ENCODE results near the gene LYSET. TPM values are rescaled to one million over a fixed set of nuclear protein-coding genes. Genes with fewer than 3 reads are reported as not detected.
A peak's percentile ranks its signal among the peaks of the same experiment; 100 is the strongest.

Gene LYSET
- total and polyA plus RNA-seq, 2 donors (not counting 1 experiment from before 2014, with no cell fraction given): 11.1 to 18.8 TPM

GRCh38 chr14:93228550-93228949, 43.4 kb downstream of the LYSET start:
- WGBS (ENCODE audit: insufficient coverage): 97% methylated on average over 3 of the region's 8 CpGs

GRCh38 chr14:93230539-93230938, 45.4 kb downstream of the LYSET start:
- WGBS (ENCODE audit: insufficient coverage): over 99% methylated on average over 16 of the region's 16 CpGs

More at GRCh38 chr14:93228550-93228949, 43.4 kb downstream of the LYSET start:
- H4K20me1 ChIP-seq (ENCODE audit: control insufficient read depth, insufficient read depth, low read length, poor library complexity, severe bottlenecking): no peaks in the 10 kb centered on the region
- POLR2A ChIA-PET: no interaction called here
- peaks cover 0 to 4% (median 0%) of the 10 kb centered on the region in 3 donors for H3K9me3 ChIP-seq (ENCODE audit: control extremely low read depth in 1 of 3, control insufficient read depth in 2 of 3, insufficient read depth in 1 of 3, low read length in 2 of 3)
- ATAC-seq (ENCODE audit: low read depth) (no peak), DNase-seq (no peak)
- intact Hi-C loops (cut with micrococcal nuclease): no loop called here
- Mint-ChIP-seq H3K4me1 (peaks cover 12% of the 10 kb centered on the region), H3K27ac (no peak overlapping the region), H3K4me3 (no peak overlapping the region), H3K9me3 (ENCODE audit: insufficient read depth) (no peaks in the 10 kb centered on the region), H3K27me3 (peaks cover 8% of the 10 kb centered on the region)
- peaks cover 4% of the 10 kb centered on the region in 2 donors for H3K4me1 ChIP-seq (ENCODE audit: control insufficient read depth in 2 of 2, insufficient read depth in 2 of 2, low read length in 2 of 2)
- no peak overlapping the region for H3K4me2 ChIP-seq (replicated peaks; ENCODE audit: low read depth, low read length, poor library complexity, severe bottlenecking)
- TF ChIP-seq CTCF (IDR thresholded peaks at IDR 0.05) (no peak), EZH2 (IDR thresholded peaks at IDR 0.05; ENCODE audit: borderline replicate concordance, insufficient read depth, low read depth, low read length, poor library complexity, severe bottlenecking) (no peak)
- H3K36me3 ChIP-seq (replicated peaks in 1 of 2; ENCODE audit: control extremely low read depth in 1 of 2, control insufficient read depth in 1 of 2, extremely low read depth in 1 of 2, insufficient read depth in 2 of 2, low read length in 1 of 2): peaks cover 15 to 50% of the 10 kb centered on the region in 2 experiments
- CTCF ChIA-PET: no interaction called here
- H3K27me3 ChIP-seq (replicated peaks in 1 of 4; ENCODE audit: control extremely low read depth in 1 of 4, control insufficient read depth in 3 of 4, insufficient read depth in 4 of 4, low read length in 3 of 4): peaks cover 0 to 11% (median 0%) of the 10 kb centered on the region in 4 experiments
- H2AFZ ChIP-seq (ENCODE audit: insufficient read depth, low read depth, low read length, poor library complexity, severe bottlenecking): no peak overlapping the region
- H3K4me3 ChIP-seq (ENCODE audit: control extremely low read depth in 1 of 5, extremely low read depth in 1 of 5, insufficient read depth in 1 of 5, low read depth in 2 of 5, low read length in 4 of 5): no peak overlapping the region
- H3K27ac ChIP-seq (ENCODE audit: low read length in 2 of 2): no peak overlapping the region
- no peaks in the 10 kb centered on the region for H3K79me2 ChIP-seq (ENCODE audit: control insufficient read depth, insufficient read depth, low read length)
- H3K9ac ChIP-seq (ENCODE audit: low read length): no peak overlapping the region

More at GRCh38 chr14:93230539-93230938, 45.4 kb downstream of the LYSET start:
- Histone ChIP-seq H3K9ac (ENCODE audit: low read length) (no peak overlapping the region), H3K27ac (ENCODE audit: low read length in 2 of 2) (no peak overlapping the region), H4K20me1 (ENCODE audit: control insufficient read depth, insufficient read depth, low read length, poor library complexity, severe bottlenecking) (no peaks in the 10 kb centered on the region), H3K4me1 (ENCODE audit: control insufficient read depth in 2 of 2, insufficient read depth in 2 of 2, low read length in 2 of 2) (peaks cover 4% of the 10 kb centered on the region in 2 donors), H3K79me2 (ENCODE audit: control insufficient read depth, insufficient read depth, low read length) (no peaks in the 10 kb centered on the region), H3K27me3 (replicated peaks in 1 of 4; ENCODE audit: control extremely low read depth in 1 of 4, control insufficient read depth in 3 of 4, insufficient read depth in 4 of 4, low read length in 3 of 4) (peaks cover 0 to 11% (median 0%) of the 10 kb centered on the region in 4 experiments), H3K4me2 (replicated peaks; ENCODE audit: low read depth, low read length, poor library complexity, severe bottlenecking) (no peak overlapping the region), H2AFZ (ENCODE audit: insufficient read depth, low read depth, low read length, poor library complexity, severe bottlenecking) (no peak overlapping the region), H3K9me3 (ENCODE audit: control extremely low read depth in 1 of 3, control insufficient read depth in 2 of 3, insufficient read depth in 1 of 3, low read length in 2 of 3) (peaks cover 0 to 4% (median 0%) of the 10 kb centered on the region in 3 donors), H3K36me3 (replicated peaks in 1 of 2; ENCODE audit: control extremely low read depth in 1 of 2, control insufficient read depth in 1 of 2, extremely low read depth in 1 of 2, insufficient read depth in 2 of 2, low read length in 1 of 2) (peaks cover 15 to 33% of the 10 kb centered on the region in 2 experiments), H3K4me3 (ENCODE audit: control extremely low read depth in 1 of 5, extremely low read depth in 1 of 5, insufficient read depth in 1 of 5, low read depth in 2 of 5, low read length in 4 of 5) (no peak overlapping the region)
- ChIA-PET CTCF (interaction anchor here (1.0 to 1.1 kb wide), 2 partner anchors 306 to 309 kb away, joined by 3 to 4 read pairs; no protein-coding TSS in a partner anchor), POLR2A (no interaction called here)
- DNase-seq (no peak), ATAC-seq (ENCODE audit: low read depth) (no peak)
- H3K4me3 Mint-ChIP-seq: peak overlapping the region; percentile 57
- no peak overlapping the region for H3K27ac Mint-ChIP-seq
- peaks cover 12% of the 10 kb centered on the region for H3K4me1 Mint-ChIP-seq
- peaks cover 8% of the 10 kb centered on the region for H3K27me3 Mint-ChIP-seq
- H3K9me3 Mint-ChIP-seq (ENCODE audit: insufficient read depth): no peaks in the 10 kb centered on the region
- TF ChIP-seq CTCF (IDR thresholded peaks at IDR 0.05) (no peak), EZH2 (IDR thresholded peaks at IDR 0.05; ENCODE audit: borderline replicate concordance, insufficient read depth, low read depth, low read length, poor library complexity, severe bottlenecking) (no peak)
- intact Hi-C loops (cut with micrococcal nuclease): no loop called here

Data from B cell (primary cell).